Kidney tubule cell (primary cell): ENCODE data around the gene SFXN5.

ENCODE experiments used
- DNase-seq: peaks from one replicate; pipeline ENCODE4 v3.0.0-alpha.2; 2018; ENCODE audit warnings: low spot score

Gene SFXN5

GRCh38 chr2:72956050-72956395 lies 115.5 kb downstream of the SFXN5 start:
- no peak for DNase-seq

- no peak for DNase-seq
Observed at GRCh38 chr2:72955228-72956049, 116.1 kb downstream of the SFXN5 start.

GRCh38 chr2:72954376-72955227 lies 116.9 kb downstream of the SFXN5 start:
- DNase-seq: no peak

GRCh38 chr2:72953976-72954375 lies 117.5 kb downstream of the SFXN5 start:
- no peak for DNase-seq

- DNase-seq: no peak
Observed at GRCh38 chr2:72953528-72953927, 118.0 kb downstream of the SFXN5 start.

- DNase-seq: no peak
Observed at GRCh38 chr2:72952961-72953360, 118.6 kb downstream of the SFXN5 start.

GRCh38 chr2:72952110-72952823 lies 119.2 kb downstream of the SFXN5 start:
- no peak for DNase-seq

- no peak for DNase-seq
Observed at GRCh38 chr2:72951303-72952095, 120.0 kb downstream of the SFXN5 start.

- no peak for DNase-seq
Observed at GRCh38 chr2:72950558-72951255, 120.8 kb downstream of the SFXN5 start.

- DNase-seq: no peak
Observed at GRCh38 chr2:72949642-72950041, 121.9 kb downstream of the SFXN5 start.

GRCh38 chr2:72949045-72949444 lies 122.5 kb downstream of the SFXN5 start:
- no peak for DNase-seq

GRCh38 chr2:72947952-72948830 lies 123.3 kb downstream of the SFXN5 start:
- DNase-seq: no peak

GRCh38 chr2:72946466-72946865 lies 125.0 kb downstream of the SFXN5 start:
- no peak for DNase-seq

GRCh38 chr2:72945450-72946019 lies 126.0 kb downstream of the SFXN5 start:
- no peak for DNase-seq

GRCh38 chr2:72944804-72945449 lies 126.6 kb downstream of the SFXN5 start:
- no peak for DNase-seq

- no peak for DNase-seq
Observed at GRCh38 chr2:72943540-72944395, 127.7 kb downstream of the SFXN5 start.

GRCh38 chr2:72942881-72943418 lies 128.6 kb downstream of the SFXN5 start:
- DNase-seq: no peak

- DNase-seq: no peak
Observed at GRCh38 chr2:72942293-72942692, 129.2 kb downstream of the SFXN5 start.
